GM21360 (cell line): ENCODE results near the gene U2SURP.

Source experiments
- ATAC-seq: cut with Tn5 transposase; IDR thresholded peaks from one replicate; pipeline ENCODE4 v1.9.1; 2021; ENCODE audit warnings: mild to moderate bottlenecking, moderate library complexity; ENCODE audit not compliant: unreplicated experiment

The U2SURP gene

GRCh38 chr3:143098032-143098764 lies 96.8 kb downstream of the U2SURP start:
- no peak for ATAC-seq

- no peak for ATAC-seq
Measured at GRCh38 chr3:143099210-143099609, 97.8 kb downstream of the U2SURP start.

- ATAC-seq = no peak
Measured at GRCh38 chr3:143099690-143100089, 98.3 kb downstream of the U2SURP start.

- ATAC-seq = no peak
Measured at GRCh38 chr3:143100451-143100850, 99.1 kb downstream of the U2SURP start.

- ATAC-seq = no peak
Measured at GRCh38 chr3:143101792-143102381, 100.5 kb downstream of the U2SURP start.

- no peak for ATAC-seq
Measured at GRCh38 chr3:143103652-143104051, 102.3 kb downstream of the U2SURP start.

GRCh38 chr3:143105170-143105569 lies 103.8 kb downstream of the U2SURP start:
- no peak for ATAC-seq

- no peak for ATAC-seq
Measured at GRCh38 chr3:143109861-143110260, 108.5 kb downstream of the U2SURP start.
